SU-DHL-6 (cell line): ENCODE measurements around the gene MPHOSPH6.

ENCODE experiments used
- CTCF ChIP-seq: fragments of 200-600 bp; sonication (generic); IDR thresholded peaks from one replicate; pipeline ENCODE4 v1.5.1; 2017; ENCODE audit warnings: antibody characterized with exemption, mild to moderate bottlenecking, low read length, moderate library complexity; ENCODE audit not compliant: insufficient read depth, poor library complexity, severe bottlenecking
- EZH2phosphoT487 ChIP-seq: fragments of 200-600 bp; sonication (generic), shearing (Covaris generic); conservative IDR thresholded peaks from 2 replicates; pipeline ENCODE4 v1.6.1; 2018; ENCODE audit warnings: mild to moderate bottlenecking, antibody characterized with exemption, low read length, moderate library complexity, mixed read lengths

- TF ChIP-seq CTCF (no peak), EZH2phosphoT487 (no peak)
Measured at GRCh38 chr16:82157836-82158235, 12.2 kb downstream of the MPHOSPH6 start.
